Hair follicular keratinocyte (primary cell): ENCODE measurements around the gene MRPL34. TPM values are rescaled to one million over a fixed set of nuclear protein-coding genes. Genes with fewer than 3 reads are reported as not detected.

Experiments
- total RNA-seq: library from RNA; depleted of rRNA; stranded (reverse); fragments of >200 nt; gene quantifications from 2 replicates; pipeline ENCODE4 v1.2.3, GENCODE V29; 2015

Gene MRPL34
- 46.9 and 81.8 TPM in 2 replicates for total RNA-seq

GRCh38 chr19:17305517-17306284 lies at the start of gene MRPL34:
TSS of gene MRPL34 (plus strand) at chr19:17305872. CDS start at chr19:17305893, 21 bp downstream.

GRCh38 chr19:17264641-17264979 lies 41.1 kb upstream of the MRPL34 start, which contains the start of gene USHBP1:
TSS of gene USHBP1 (minus strand) at chr19:17264745. CDS start at chr19:17264299, 446 bp downstream.

GRCh38 chr19:17266975-17267788 lies 38.5 kb upstream of the MRPL34 start, which contains the start of gene BABAM1:
TSS of gene BABAM1 (plus strand) at chr19:17267443. CDS start at chr19:17268807, 1,364 bp downstream.

GRCh38 chr19:17281391-17282304 lies 24.0 kb upstream of the MRPL34 start, which contains the start of gene ANKLE1:
TSS of gene ANKLE1 (plus strand) at chr19:17281901. CDS start at chr19:17281921, 20 bp downstream.

GRCh38 chr19:17303167-17303939 lies 2.3 kb upstream of the MRPL34 start, which contains the start of gene ABHD8:
TSS of gene ABHD8 (minus strand) at chr19:17303425. CDS start at chr19:17301616, 1,809 bp downstream.

GRCh38 chr19:17309198-17309964 lies 3.7 kb downstream of the MRPL34 start, which contains the start of gene DDA1:
TSS of gene DDA1 (plus strand) at chr19:17309563. CDS start at chr19:17309655, 92 bp downstream.

GRCh38 chr19:17334414-17335409 lies 29.0 kb downstream of the MRPL34 start, which contains the start of gene ANO8:
TSS of gene ANO8 (minus strand) at chr19:17334855. CDS start at chr19:17334670, 185 bp downstream.

GRCh38 chr19:17336872-17337674 lies 31.4 kb downstream of the MRPL34 start, which contains the start of gene GTPBP3:
TSS of gene GTPBP3 (plus strand) at chr19:17337553. CDS start at chr19:17337612, 59 bp downstream.

Other genes with a start within 250 kb of the MRPL34 start
- 3.1 and 17.7 TPM in 2 replicates for gene HAUS8, start 230.4 kb upstream of the MRPL34 start, total RNA-seq
- gene MYO9B, start 230.1 kb upstream of the MRPL34 start, total RNA-seq: 33.0 and 33.1 TPM in 2 replicates
- 16.8 and 19.1 TPM in 2 replicates for gene USE1, start 90.5 kb upstream of the MRPL34 start, total RNA-seq
- gene OCEL1, start 79.6 kb upstream of the MRPL34 start, total RNA-seq: 2.8 and 5.5 TPM in 2 replicates
- gene NR2F6, start 60.0 kb upstream of the MRPL34 start, total RNA-seq: 77.4 and 94.2 TPM in 2 replicates
- gene USHBP1, start 41.1 kb upstream of the MRPL34 start, total RNA-seq: not detected in 2 replicates
- 62.6 and 101 TPM in 2 replicates for gene BABAM1, start 38.4 kb upstream of the MRPL34 start, total RNA-seq
- 0.62 and 0.76 TPM in 2 replicates for gene ANKLE1, start 24.0 kb upstream of the MRPL34 start, total RNA-seq
- gene ABHD8, start 2.4 kb upstream of the MRPL34 start, total RNA-seq: 19.6 and 20.1 TPM in 2 replicates
- 17.1 and 31.0 TPM in 2 replicates for gene DDA1, start 3.7 kb downstream of the MRPL34 start, total RNA-seq
- gene ANO8, start 29.0 kb downstream of the MRPL34 start, total RNA-seq: 1.3 and 3.9 TPM in 2 replicates
- 22.2 and 32.7 TPM in 2 replicates for gene GTPBP3, start 31.7 kb downstream of the MRPL34 start, total RNA-seq
- gene PLVAP, start 71.5 kb downstream of the MRPL34 start, total RNA-seq: not detected in 2 replicates
- not detected in 2 replicates for gene CCDC194, start 88.3 kb downstream of the MRPL34 start, total RNA-seq
- gene BST2, start 99.8 kb downstream of the MRPL34 start, total RNA-seq: 0.08 and 0.47 TPM in 2 replicates
- gene MVB12A, start 114.2 kb downstream of the MRPL34 start, total RNA-seq: 62.6 and 85.3 TPM in 2 replicates
- gene TMEM221, start 142.8 kb downstream of the MRPL34 start, total RNA-seq: not detected in 2 replicates
- gene NXNL1, start 155.1 kb downstream of the MRPL34 start, total RNA-seq: not detected in 2 replicates
- 8.1 and 21.4 TPM in 2 replicates for gene SLC27A1, start 164.7 kb downstream of the MRPL34 start, total RNA-seq
- gene PGLS, start 205.8 kb downstream of the MRPL34 start, total RNA-seq: 90.5 and 110 TPM in 2 replicates
- 92.9 and 107 TPM in 2 replicates for gene COLGALT1, start 249.8 kb downstream of the MRPL34 start, total RNA-seq